Measurements from ENCODE around the gene EXOSC7. TPM values are rescaled to one million over a fixed set of nuclear protein-coding genes. Genes with fewer than 3 reads are reported as not detected.

EXOSC7 gene
- total RNA-seq, 1 experiment from 2014 or later: 70.9 TPM

DNA sequence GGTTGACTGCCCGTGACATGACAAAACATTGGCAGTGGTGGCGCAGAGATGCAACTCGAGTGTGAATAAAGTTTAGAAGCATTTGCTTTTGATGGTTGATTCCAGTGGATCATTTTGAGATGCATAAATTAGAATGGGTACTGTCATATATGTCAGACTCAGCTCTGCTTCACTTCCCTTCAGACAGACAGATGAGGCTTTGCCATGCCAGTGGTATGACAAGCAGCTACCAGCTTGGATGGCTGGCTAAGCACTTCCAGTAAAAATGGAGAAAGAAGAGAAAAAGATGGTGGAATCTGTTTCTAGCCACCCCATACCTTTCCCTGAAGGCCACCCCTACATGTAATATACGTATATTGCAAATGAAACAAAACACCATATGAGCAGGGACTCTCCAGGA, 36.5 kb downstream of the EXOSC7 start:
- Histone ChIP-seq H3K27me3 (replicated peaks; ENCODE audit: control insufficient read depth, insufficient read depth, low read length) (no peaks in the 10 kb centered on the region), H3K4me1 (peaks cover 20% of the 10 kb centered on the region), H3K36me3 (ENCODE audit: control insufficient read depth, insufficient read depth, low read length) (peaks cover 2% of the 10 kb centered on the region; the same call in 1 of the 2 replicates), H3K9me3 (no peaks in the 10 kb centered on the region), H3K4me3 (ENCODE audit: low read depth, low read length) (no peak overlapping the region)
- no peak for DNase-seq
- H3K4me3 Mint-ChIP-seq (ENCODE audit: unreplicated experiment): no peak overlapping the region
- no peaks in the 10 kb centered on the region for H3K27me3 Mint-ChIP-seq (ENCODE audit: insufficient read depth, unreplicated experiment)
- H3K4me1 Mint-ChIP-seq (ENCODE audit: low read depth, unreplicated experiment): peaks cover 13% of the 10 kb centered on the region
- no peak overlapping the region for H3K27ac Mint-ChIP-seq (ENCODE audit: unreplicated experiment)
- TF ChIP-seq, protein P1, sequence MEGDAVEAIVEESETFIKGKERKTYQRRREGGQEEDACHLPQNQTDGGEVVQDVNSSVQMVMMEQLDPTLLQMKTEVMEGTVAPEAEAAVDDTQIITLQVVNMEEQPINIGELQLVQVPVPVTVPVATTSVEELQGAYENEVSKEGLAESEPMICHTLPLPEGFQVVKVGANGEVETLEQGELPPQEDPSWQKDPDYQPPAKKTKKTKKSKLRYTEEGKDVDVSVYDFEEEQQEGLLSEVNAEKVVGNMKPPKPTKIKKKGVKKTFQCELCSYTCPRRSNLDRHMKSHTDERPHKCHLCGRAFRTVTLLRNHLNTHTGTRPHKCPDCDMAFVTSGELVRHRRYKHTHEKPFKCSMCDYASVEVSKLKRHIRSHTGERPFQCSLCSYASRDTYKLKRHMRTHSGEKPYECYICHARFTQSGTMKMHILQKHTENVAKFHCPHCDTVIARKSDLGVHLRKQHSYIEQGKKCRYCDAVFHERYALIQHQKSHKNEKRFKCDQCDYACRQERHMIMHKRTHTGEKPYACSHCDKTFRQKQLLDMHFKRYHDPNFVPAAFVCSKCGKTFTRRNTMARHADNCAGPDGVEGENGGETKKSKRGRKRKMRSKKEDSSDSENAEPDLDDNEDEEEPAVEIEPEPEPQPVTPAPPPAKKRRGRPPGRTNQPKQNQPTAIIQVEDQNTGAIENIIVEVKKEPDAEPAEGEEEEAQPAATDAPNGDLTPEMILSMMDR (IDR thresholded peaks at IDR 0.05; ENCODE audit: insufficient read depth in 1 of 2, low read depth in 1 of 2, low read length in 1 of 2, severe bottlenecking in 1 of 2, unreplicated experiment in 1 of 2): no peak
- BruUV-seq (replicated peaks): no TSS peak
- intact Hi-C loops (cut with micrococcal nuclease; ENCODE audit: unreplicated experiment): no loop called here
- H3K9me3 Mint-ChIP-seq (ENCODE audit: unreplicated experiment): no peaks in the 10 kb centered on the region
- peaks cover 49% of the 10 kb centered on the region for H3K36me3 Mint-ChIP-seq (ENCODE audit: insufficient read depth, unreplicated experiment)
- CTCF ChIA-PET: interaction anchor here (1.2 kb wide), 1 partner anchor 8 kb away, joined by 3 read pairs; no protein-coding TSS in a partner anchor
- POLR2A ChIA-PET: no interaction called here

DNA sequence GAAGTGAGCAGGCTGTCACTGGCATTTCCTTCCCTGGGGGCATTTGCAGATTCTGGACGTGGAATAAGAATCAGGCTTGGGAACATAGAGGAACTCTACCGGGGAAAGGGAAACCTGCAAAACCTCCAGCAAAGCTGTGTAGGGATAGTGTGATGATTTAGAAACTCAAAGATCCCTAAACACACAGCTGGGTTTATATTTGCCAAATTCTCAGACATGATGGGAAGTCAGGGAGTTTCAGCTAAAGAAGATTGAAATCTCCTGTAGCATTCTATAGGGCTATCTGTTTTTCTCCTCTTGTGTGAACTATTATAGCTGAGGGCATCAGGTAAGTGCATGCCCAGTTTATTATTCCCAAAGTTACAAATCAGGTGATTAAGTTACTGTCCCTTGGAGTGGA, 40.9 kb downstream of the EXOSC7 start:
- no TSS peak for BruUV-seq (replicated peaks)
- Histone ChIP-seq H3K27me3 (replicated peaks; ENCODE audit: control insufficient read depth, insufficient read depth, low read length) (no peaks in the 10 kb centered on the region), H3K36me3 (ENCODE audit: control insufficient read depth, insufficient read depth, low read length) (no peaks in the 10 kb centered on the region; the same call in 1 of the 2 replicates), H3K9me3 (no peaks in the 10 kb centered on the region), H3K4me1 (peaks cover 20% of the 10 kb centered on the region), H3K4me3 (ENCODE audit: low read depth, low read length) (no peak overlapping the region)
- Mint-ChIP-seq H3K36me3 (ENCODE audit: insufficient read depth, unreplicated experiment) (peaks cover 24% of the 10 kb centered on the region), H3K4me1 (ENCODE audit: low read depth, unreplicated experiment) (peaks cover 19% of the 10 kb centered on the region), H3K27ac (ENCODE audit: unreplicated experiment) (no peak overlapping the region), H3K9me3 (ENCODE audit: unreplicated experiment) (no peaks in the 10 kb centered on the region), H3K27me3 (ENCODE audit: insufficient read depth, unreplicated experiment) (no peaks in the 10 kb centered on the region), H3K4me3 (ENCODE audit: unreplicated experiment) (no peak overlapping the region)
- CTCF ChIA-PET: no interaction called here
- POLR2A ChIA-PET: no interaction called here
- intact Hi-C loops (cut with micrococcal nuclease; ENCODE audit: unreplicated experiment): no loop called here
- no peak for DNase-seq
- TF ChIP-seq, protein P1 (IDR thresholded peaks at IDR 0.05; ENCODE audit: insufficient read depth in 1 of 2, low read depth in 1 of 2, low read length in 1 of 2, severe bottlenecking in 1 of 2, unreplicated experiment in 1 of 2): no peak

DNA sequence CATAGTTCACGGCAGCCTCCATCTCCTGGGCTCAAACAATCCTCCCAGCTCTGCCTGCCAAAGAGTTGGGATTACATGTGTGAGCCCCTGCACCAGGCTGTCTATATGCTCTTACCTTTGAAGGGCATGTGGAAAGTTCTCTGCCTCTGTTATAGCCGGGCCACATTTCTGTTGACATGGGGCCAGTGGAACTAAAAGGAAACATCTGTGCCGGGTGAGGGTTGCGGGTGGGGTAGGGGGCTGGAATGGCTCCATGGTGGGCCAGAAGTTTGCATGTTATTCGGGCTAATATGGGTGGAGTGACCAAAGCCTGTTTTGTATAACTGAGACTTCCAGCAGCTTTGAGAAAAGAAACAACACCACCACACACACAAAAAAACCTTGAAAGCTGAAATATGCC, 41.8 kb downstream of the EXOSC7 start:
- no peaks in the 10 kb centered on the region for H3K9me3 Mint-ChIP-seq (ENCODE audit: unreplicated experiment)
- Histone ChIP-seq H3K27me3 (replicated peaks; ENCODE audit: control insufficient read depth, insufficient read depth, low read length) (no peaks in the 10 kb centered on the region), H3K4me3 (ENCODE audit: low read depth, low read length) (no peak overlapping the region), H3K4me1 (peaks cover 20% of the 10 kb centered on the region), H3K9me3 (no peaks in the 10 kb centered on the region), H3K36me3 (ENCODE audit: control insufficient read depth, insufficient read depth, low read length) (no peaks in the 10 kb centered on the region)
- intact Hi-C loops (cut with micrococcal nuclease; ENCODE audit: unreplicated experiment): no loop called here
- no peak for DNase-seq
- peaks cover 15% of the 10 kb centered on the region for H3K36me3 Mint-ChIP-seq (ENCODE audit: insufficient read depth, unreplicated experiment)
- no peaks in the 10 kb centered on the region for H3K27me3 Mint-ChIP-seq (ENCODE audit: insufficient read depth, unreplicated experiment)
- peaks cover 17% of the 10 kb centered on the region for H3K4me1 Mint-ChIP-seq (ENCODE audit: low read depth, unreplicated experiment)
- H3K4me3 Mint-ChIP-seq (ENCODE audit: unreplicated experiment): no peak overlapping the region
- TF ChIP-seq, protein P1 (IDR thresholded peaks at IDR 0.05; ENCODE audit: insufficient read depth in 1 of 2, low read depth in 1 of 2, low read length in 1 of 2, severe bottlenecking in 1 of 2, unreplicated experiment in 1 of 2): no peak
- no TSS peak for BruUV-seq (replicated peaks)
- ChIA-PET CTCF (no interaction called here), POLR2A (no interaction called here)
- no peak overlapping the region for H3K27ac Mint-ChIP-seq (ENCODE audit: unreplicated experiment)

Data from Caco-2 (cell line).